Activated CD4-positive, alpha-beta T cell treated with anti-CD3 and anti-CD28 coated beads, Interleukin-2, amount 10 ng/mL, durations not matched to agents 24 days and 14 days (primary cell): ENCODE data around the gene PSMD8. TPM values are rescaled to one million over a fixed set of nuclear protein-coding genes. Genes with fewer than 3 reads are reported as not detected.

Source experiments
- DNase-seq: peaks from one replicate; pipeline ENCODE4 v3.0.0; 2022
- H3K27ac Mint-ChIP-seq: one replicate; pipeline ENCODE4 v1.8.0; 2022; ENCODE audit warnings: mild to moderate bottlenecking, mixed read lengths
- H3K27me3 Mint-ChIP-seq: one replicate; pipeline ENCODE4 v1.8.0; 2022; ENCODE audit warnings: mixed read lengths
- H3K36me3 Mint-ChIP-seq: one replicate; pipeline ENCODE4 v1.8.0; 2022; ENCODE audit warnings: low read depth, mild to moderate bottlenecking, mixed read lengths
- H3K4me1 Mint-ChIP-seq: one replicate; pipeline ENCODE4 v1.8.0; 2021; ENCODE audit warnings: mixed read lengths
- H3K4me3 Mint-ChIP-seq: one replicate; pipeline ENCODE4 v1.8.0; 2022; ENCODE audit warnings: mild to moderate bottlenecking, moderate library complexity, mixed read lengths
- H3K9me3 Mint-ChIP-seq: one replicate; pipeline ENCODE4 v1.8.0; 2021; ENCODE audit warnings: mixed read lengths
- intact Hi-C: fragments of 100-400 bp; cut with micrococcal nuclease; formaldehyde crosslinking; loops from one replicate; pipeline ENCODE4 v1.15.1; 2023
- total RNA-seq: library from RNA; stranded (reverse); gene quantifications from 2 replicates; pipeline ENCODE4 v1.2.3, GENCODE V29; 2022

PSMD8 gene
- total RNA-seq, 1 donor from 2014 or later: 314 TPM

GRCh38 chr19:38371081-38371480, 3.3 kb upstream of the PSMD8 start:
- no peaks in the 10 kb centered on the region for H3K9me3 Mint-ChIP-seq
- peaks cover 10% of the 10 kb centered on the region for H3K36me3 Mint-ChIP-seq
- peaks cover 7% of the 10 kb centered on the region for H3K27me3 Mint-ChIP-seq
- intact Hi-C loops: no loop called here
- H3K4me3 Mint-ChIP-seq: no peak overlapping the region
- H3K27ac Mint-ChIP-seq: no peak overlapping the region
- no peak for DNase-seq
- H3K4me1 Mint-ChIP-seq: peaks cover 12% of the 10 kb centered on the region

- intact Hi-C loops: loop anchor here (1.0 kb wide), 4 partner anchors 12 to 58 kb away; no protein-coding TSS in a partner anchor
- peaks cover 2% of the 10 kb centered on the region for H3K27me3 Mint-ChIP-seq
- H3K4me1 Mint-ChIP-seq: peaks cover 19% of the 10 kb centered on the region
- peaks cover 22% of the 10 kb centered on the region for H3K36me3 Mint-ChIP-seq
- no peaks in the 10 kb centered on the region for H3K9me3 Mint-ChIP-seq
- peak overlapping the region; percentile 100 for H3K4me3 Mint-ChIP-seq
- peak overlapping the region; percentile 98 for H3K27ac Mint-ChIP-seq
- no peak for DNase-seq
These were observed 452 bp upstream of the PSMD8 start for GRCh38 chr19:38373907-38374331.

GRCh38 chr19:38375098-38375493, 725 bp downstream of the PSMD8 start:
- no peaks in the 10 kb centered on the region for H3K27me3 Mint-ChIP-seq
- intact Hi-C loops: loop anchor here (1.0 kb wide), 1 partner anchor 244 kb away; the partner anchor contains the start of gene EIF3K

GRCh38 chr19:38375748-38376147, 1.4 kb downstream of the PSMD8 start:
- no peak for DNase-seq
- Mint-ChIP-seq H3K9me3 (no peaks in the 10 kb centered on the region), H3K36me3 (peaks cover 36% of the 10 kb centered on the region), H3K27ac (peak overlapping the region; percentile 98), H3K4me1 (peaks cover 24% of the 10 kb centered on the region), H3K27me3 (no peaks in the 10 kb centered on the region), H3K4me3 (peak overlapping the region; percentile 100)
- intact Hi-C loops: loop anchor here (1.0 kb wide), 1 partner anchor 244 kb away; the partner anchor contains the start of gene EIF3K

More at GRCh38 chr19:38375098-38375493, 725 bp downstream of the PSMD8 start:
- Mint-ChIP-seq H3K4me3 (peak overlapping the region; percentile 100), H3K9me3 (no peaks in the 10 kb centered on the region), H3K27ac (peak overlapping the region; percentile 98), H3K36me3 (peaks cover 29% of the 10 kb centered on the region), H3K4me1 (peaks cover 21% of the 10 kb centered on the region)
- no peak for DNase-seq

GRCh38 chr19:38376576-38376975, 2.2 kb downstream of the PSMD8 start:
- peaks cover 24% of the 10 kb centered on the region for H3K4me1 Mint-ChIP-seq
- no peak for DNase-seq
- peak overlapping the region; percentile 100 for H3K4me3 Mint-ChIP-seq
- no peaks in the 10 kb centered on the region for H3K9me3 Mint-ChIP-seq
- no peaks in the 10 kb centered on the region for H3K27me3 Mint-ChIP-seq
- intact Hi-C loops: no loop called here
- peak overlapping the region; percentile 45 for H3K27ac Mint-ChIP-seq
- peaks cover 43% of the 10 kb centered on the region for H3K36me3 Mint-ChIP-seq

GRCh38 chr19:38377052-38377451, 2.7 kb downstream of the PSMD8 start:
- Mint-ChIP-seq H3K9me3 (no peaks in the 10 kb centered on the region), H3K4me3 (peak overlapping the region; percentile 100), H3K27me3 (no peaks in the 10 kb centered on the region), H3K36me3 (peaks cover 48% of the 10 kb centered on the region), H3K27ac (no peak overlapping the region), H3K4me1 (peaks cover 24% of the 10 kb centered on the region)
- intact Hi-C loops: no loop called here
- DNase-seq: no peak

GRCh38 chr19:38378866-38379265, 4.5 kb downstream of the PSMD8 start:
- H3K4me1 Mint-ChIP-seq: peaks cover 24% of the 10 kb centered on the region
- DNase-seq: no peak
- H3K9me3 Mint-ChIP-seq: no peaks in the 10 kb centered on the region
- no peak overlapping the region for H3K4me3 Mint-ChIP-seq
- intact Hi-C loops: no loop called here
- no peaks in the 10 kb centered on the region for H3K27me3 Mint-ChIP-seq
- no peak overlapping the region for H3K27ac Mint-ChIP-seq
- H3K36me3 Mint-ChIP-seq: peaks cover 61% of the 10 kb centered on the region

- no peaks in the 10 kb centered on the region for H3K27me3 Mint-ChIP-seq
- intact Hi-C loops: no loop called here
- no peaks in the 10 kb centered on the region for H3K9me3 Mint-ChIP-seq
- DNase-seq: no peak
- H3K27ac Mint-ChIP-seq: no peak overlapping the region
- H3K4me3 Mint-ChIP-seq: no peak overlapping the region
- peaks cover 11% of the 10 kb centered on the region for H3K4me1 Mint-ChIP-seq
- peaks cover 61% of the 10 kb centered on the region for H3K36me3 Mint-ChIP-seq
These were observed 6.8 kb downstream of the PSMD8 start for GRCh38 chr19:38381138-38381537.

GRCh38 chr19:38383184-38383583, 8.8 kb downstream of the PSMD8 start:
- intact Hi-C loops: no loop called here
- Mint-ChIP-seq H3K4me1 (peaks cover 12% of the 10 kb centered on the region), H3K4me3 (no peak overlapping the region), H3K27ac (no peak overlapping the region), H3K36me3 (peaks cover 54% of the 10 kb centered on the region), H3K27me3 (peaks cover 3% of the 10 kb centered on the region), H3K9me3 (no peaks in the 10 kb centered on the region)
- no peak for DNase-seq

- Mint-ChIP-seq H3K4me1 (peaks cover 13% of the 10 kb centered on the region), H3K36me3 (peaks cover 54% of the 10 kb centered on the region), H3K27ac (no peak overlapping the region), H3K9me3 (no peaks in the 10 kb centered on the region), H3K27me3 (peaks cover 4% of the 10 kb centered on the region), H3K4me3 (no peak overlapping the region)
- intact Hi-C loops: no loop called here
- no peak for DNase-seq
These were observed 9.4 kb downstream of the PSMD8 start for GRCh38 chr19:38383743-38384142.

- Mint-ChIP-seq H3K9me3 (no peaks in the 10 kb centered on the region), H3K36me3 (peaks cover 48% of the 10 kb centered on the region), H3K4me3 (no peak overlapping the region), H3K27ac (no peak overlapping the region), H3K4me1 (peaks cover 15% of the 10 kb centered on the region), H3K27me3 (peaks cover 6% of the 10 kb centered on the region)
- intact Hi-C loops: no loop called here
- no peak for DNase-seq
These were observed 10.0 kb downstream of the PSMD8 start for GRCh38 chr19:38384209-38385027.

- Mint-ChIP-seq H3K27me3 (peaks cover 11% of the 10 kb centered on the region), H3K4me3 (peak overlapping the region; percentile 19), H3K36me3 (peaks cover 44% of the 10 kb centered on the region), H3K4me1 (peaks cover 16% of the 10 kb centered on the region), H3K9me3 (no peaks in the 10 kb centered on the region), H3K27ac (no peak overlapping the region)
- intact Hi-C loops: no loop called here
- no peak for DNase-seq
These were observed 10.9 kb downstream of the PSMD8 start for GRCh38 chr19:38385057-38385803.

GRCh38 chr19:38385804-38386257, 11.5 kb downstream of the PSMD8 start:
- Mint-ChIP-seq H3K27ac (no peak overlapping the region), H3K27me3 (peaks cover 13% of the 10 kb centered on the region), H3K36me3 (peaks cover 38% of the 10 kb centered on the region), H3K4me3 (no peak overlapping the region), H3K9me3 (no peaks in the 10 kb centered on the region), H3K4me1 (peaks cover 14% of the 10 kb centered on the region)
- DNase-seq: no peak
- intact Hi-C loops: no loop called here
